ENCODE results near the gene GRHPR. TPM values are rescaled to one million over a fixed set of nuclear protein-coding genes. Genes with fewer than 3 reads are reported as not detected.

The GRHPR gene
- total RNA-seq, 2 experiments from 2014 or later = 62.8 to 64.6 TPM

- no peak for ATAC-seq
- H3K4me3 Mint-ChIP-seq = no peak overlapping the region
- no peak for DNase-seq
- H3K36me3 Mint-ChIP-seq (ENCODE audit: low read depth) = peaks cover 23% of the 10 kb centered on the region
- H3K9me3 Mint-ChIP-seq = no peaks in the 10 kb centered on the region
- H3K27me3 Mint-ChIP-seq = no peaks in the 10 kb centered on the region
- ChIA-PET CTCF (no interaction called here), POLR2A (interaction anchor here (1.0 kb wide), 1 partner anchor 11 kb away, joined by 4 read pairs; no protein-coding TSS in a partner anchor)
- TF ChIP-seq, protein P1, sequence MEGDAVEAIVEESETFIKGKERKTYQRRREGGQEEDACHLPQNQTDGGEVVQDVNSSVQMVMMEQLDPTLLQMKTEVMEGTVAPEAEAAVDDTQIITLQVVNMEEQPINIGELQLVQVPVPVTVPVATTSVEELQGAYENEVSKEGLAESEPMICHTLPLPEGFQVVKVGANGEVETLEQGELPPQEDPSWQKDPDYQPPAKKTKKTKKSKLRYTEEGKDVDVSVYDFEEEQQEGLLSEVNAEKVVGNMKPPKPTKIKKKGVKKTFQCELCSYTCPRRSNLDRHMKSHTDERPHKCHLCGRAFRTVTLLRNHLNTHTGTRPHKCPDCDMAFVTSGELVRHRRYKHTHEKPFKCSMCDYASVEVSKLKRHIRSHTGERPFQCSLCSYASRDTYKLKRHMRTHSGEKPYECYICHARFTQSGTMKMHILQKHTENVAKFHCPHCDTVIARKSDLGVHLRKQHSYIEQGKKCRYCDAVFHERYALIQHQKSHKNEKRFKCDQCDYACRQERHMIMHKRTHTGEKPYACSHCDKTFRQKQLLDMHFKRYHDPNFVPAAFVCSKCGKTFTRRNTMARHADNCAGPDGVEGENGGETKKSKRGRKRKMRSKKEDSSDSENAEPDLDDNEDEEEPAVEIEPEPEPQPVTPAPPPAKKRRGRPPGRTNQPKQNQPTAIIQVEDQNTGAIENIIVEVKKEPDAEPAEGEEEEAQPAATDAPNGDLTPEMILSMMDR (IDR thresholded peaks at IDR 0.05) = no peak
- no peak overlapping the region for H3K27ac Mint-ChIP-seq
- intact Hi-C loops (cut with micrococcal nuclease) = no loop called here
- peaks cover 29% of the 10 kb centered on the region for H3K4me1 Mint-ChIP-seq (ENCODE audit: low read depth)
These were observed 4.3 kb downstream of the GRHPR start for GRCh38 chr9:37426846-37427245.

DNA sequence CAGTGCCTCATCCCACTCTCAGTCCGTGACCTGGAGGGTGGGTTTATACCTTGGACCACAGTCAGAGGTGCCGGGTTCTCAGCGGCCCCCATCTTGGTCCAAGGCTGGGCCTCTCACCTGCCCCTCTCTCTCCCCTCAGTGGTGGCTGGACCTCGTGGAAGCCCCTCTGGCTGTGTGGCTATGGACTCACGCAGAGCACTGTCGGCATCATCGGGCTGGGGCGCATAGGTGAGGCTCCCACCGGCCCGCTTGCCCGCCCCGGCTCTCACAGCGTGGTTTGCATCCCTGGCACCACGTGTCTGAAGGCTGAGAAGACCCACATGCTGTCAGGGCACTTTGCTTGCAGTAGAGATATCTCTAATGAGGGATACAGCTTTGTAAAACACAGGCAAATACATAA, 5.8 kb downstream of the GRHPR start:
- Mint-ChIP-seq H3K4me1 (ENCODE audit: low read depth) (peaks cover 25% of the 10 kb centered on the region), H3K27me3 (no peaks in the 10 kb centered on the region), H3K9me3 (no peaks in the 10 kb centered on the region), H3K27ac (no peak overlapping the region), H3K4me3 (no peak overlapping the region), H3K36me3 (ENCODE audit: low read depth) (peaks cover 27% of the 10 kb centered on the region)
- no peak for ATAC-seq
- ChIA-PET CTCF (no interaction called here), POLR2A (no interaction called here)
- no peak for DNase-seq
- intact Hi-C loops (cut with micrococcal nuclease) = no loop called here
- TF ChIP-seq, protein P1 (IDR thresholded peaks at IDR 0.05) = no peak

GRCh38 chr9:37429441-37430285, 7.2 kb downstream of the GRHPR start:
- TF ChIP-seq, protein P1 (IDR thresholded peaks at IDR 0.05) = no peak
- H3K9me3 Mint-ChIP-seq = no peaks in the 10 kb centered on the region
- H3K36me3 Mint-ChIP-seq (ENCODE audit: low read depth) = peaks cover 32% of the 10 kb centered on the region
- DNase-seq = no peak
- ChIA-PET POLR2A (interaction anchor here (1.2 kb wide), 1 partner anchor 36 kb away, joined by 3 read pairs; no protein-coding TSS in a partner anchor), CTCF (no interaction called here)
- H3K27me3 Mint-ChIP-seq = no peaks in the 10 kb centered on the region
- no peak overlapping the region for H3K4me3 Mint-ChIP-seq
- intact Hi-C loops (cut with micrococcal nuclease) = no loop called here
- peaks cover 17% of the 10 kb centered on the region for H3K4me1 Mint-ChIP-seq (ENCODE audit: low read depth)
- no peak overlapping the region for H3K27ac Mint-ChIP-seq
- ATAC-seq = no peak

DNA sequence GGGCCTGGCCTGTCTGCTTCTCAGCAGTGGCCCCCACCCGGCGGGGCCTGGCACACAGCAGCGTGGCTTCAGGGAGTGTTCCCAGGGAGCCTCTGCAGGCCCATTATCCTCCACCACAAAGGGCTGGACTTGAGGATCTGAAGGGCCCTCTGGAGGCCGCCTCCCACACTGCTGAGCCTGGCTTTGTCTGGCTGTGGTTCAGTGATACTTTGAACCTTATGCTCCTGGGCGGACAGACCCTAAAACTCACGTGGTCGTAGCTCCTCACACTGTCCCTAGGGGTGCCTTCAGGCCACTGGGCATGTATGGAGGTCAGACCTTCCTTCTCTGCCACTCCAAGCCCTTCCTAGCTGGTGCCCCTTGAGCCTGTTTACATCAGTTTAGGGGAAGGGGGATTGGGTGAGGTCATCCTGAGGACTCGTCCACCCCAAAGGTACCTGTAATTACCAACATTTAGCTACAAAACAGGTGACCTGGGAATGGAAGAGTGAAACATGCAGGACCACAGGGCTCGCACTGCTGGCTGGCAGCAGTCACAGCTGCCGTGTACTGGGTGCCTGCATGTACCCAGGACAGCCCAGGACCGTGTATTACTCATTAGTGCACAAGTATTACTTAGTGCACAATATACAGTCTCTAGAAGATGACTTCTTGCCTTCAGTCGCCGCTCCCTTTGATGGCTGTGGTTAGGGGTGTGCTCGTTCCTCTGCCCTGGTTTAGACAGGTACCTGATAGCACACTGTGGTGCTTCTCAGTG, 8.5 kb downstream of the GRHPR start:
- Mint-ChIP-seq H3K4me1 (ENCODE audit: low read depth) (peaks cover 8% of the 10 kb centered on the region), H3K36me3 (ENCODE audit: low read depth) (peaks cover 31% of the 10 kb centered on the region), H3K27ac (no peak overlapping the region), H3K9me3 (no peaks in the 10 kb centered on the region), H3K27me3 (no peaks in the 10 kb centered on the region), H3K4me3 (no peak overlapping the region)
- CTCF ChIA-PET = no interaction called here
- intact Hi-C loops (cut with micrococcal nuclease) = no loop called here
- POLR2A ChIA-PET = no interaction called here
- no peak for DNase-seq
- ATAC-seq = peak; percentile 27
- TF ChIP-seq, protein P1 (IDR thresholded peaks at IDR 0.05) = no peak

DNA sequence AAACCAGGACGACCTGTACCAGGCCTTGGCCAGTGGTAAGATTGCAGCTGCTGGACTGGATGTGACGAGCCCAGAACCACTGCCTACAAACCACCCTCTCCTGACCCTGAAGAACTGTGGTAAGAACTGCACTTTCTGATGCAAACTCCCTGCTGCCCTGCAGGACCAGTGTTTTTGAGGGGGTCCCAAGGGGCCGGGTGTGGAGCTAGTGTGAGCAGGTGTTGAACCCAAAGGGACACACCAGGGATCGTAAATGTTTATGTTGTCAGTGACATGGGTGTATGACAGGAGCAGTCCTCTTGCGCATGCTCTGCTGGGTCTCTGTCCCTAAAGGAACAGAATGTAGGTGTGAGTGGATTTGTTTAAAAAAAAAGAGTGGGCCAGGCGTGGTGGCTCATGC, 9.5 kb downstream of the GRHPR start:
- Mint-ChIP-seq H3K27ac (no peak overlapping the region), H3K4me1 (ENCODE audit: low read depth) (peaks cover 3% of the 10 kb centered on the region), H3K27me3 (no peaks in the 10 kb centered on the region), H3K4me3 (no peak overlapping the region), H3K9me3 (no peaks in the 10 kb centered on the region), H3K36me3 (ENCODE audit: low read depth) (peaks cover 29% of the 10 kb centered on the region)
- TF ChIP-seq, protein P1 (IDR thresholded peaks at IDR 0.05) = no peak
- ATAC-seq (no peak), DNase-seq (no peak)
- intact Hi-C loops (cut with micrococcal nuclease) = no loop called here
- CTCF ChIA-PET = no interaction called here
- POLR2A ChIA-PET = no interaction called here
